G401.6 (cell line): ENCODE results near the gene ATP9A.
"Not testable (repeated sequence)": the region's sequence is repeated elsewhere in the genome, so short reads cannot be mapped to it uniquely, and the experiment has no call there.

Experiments used
- FAIRE-seq: peaks from 2 replicates; lab custom pipeline; 2012; peaks lifted over from hg19 to GRCh38; lab: Jason Lieb, UNC

ATP9A gene

GRCh38 chr20:51796340-51796739 lies 28.1 kb upstream of the ATP9A start:
- no peak for FAIRE-seq

- FAIRE-seq = no peak
Measured at GRCh38 chr20:51792960-51793359, 24.8 kb upstream of the ATP9A start.

DNA sequence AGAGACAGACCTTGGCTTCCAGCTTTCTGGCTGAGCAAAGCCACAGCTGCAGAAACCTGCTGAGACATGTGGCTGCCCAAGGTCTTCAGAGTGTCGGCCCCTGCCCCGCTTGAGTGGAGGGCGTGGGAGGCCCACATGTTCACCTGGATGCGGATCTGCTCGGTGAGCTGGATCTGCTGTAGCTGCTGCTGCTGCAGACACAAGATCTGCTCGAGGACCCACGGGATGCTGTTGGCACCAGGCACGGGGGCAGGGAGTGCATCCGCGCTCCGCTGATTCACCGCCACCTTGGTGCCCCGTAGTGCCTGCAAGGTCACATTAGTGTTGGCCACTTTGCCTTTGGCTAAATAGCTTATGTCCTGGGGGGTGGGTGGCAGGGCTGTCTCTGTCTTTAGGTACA lies 23.4 kb upstream of the ATP9A start:
- no peak for FAIRE-seq

DNA sequence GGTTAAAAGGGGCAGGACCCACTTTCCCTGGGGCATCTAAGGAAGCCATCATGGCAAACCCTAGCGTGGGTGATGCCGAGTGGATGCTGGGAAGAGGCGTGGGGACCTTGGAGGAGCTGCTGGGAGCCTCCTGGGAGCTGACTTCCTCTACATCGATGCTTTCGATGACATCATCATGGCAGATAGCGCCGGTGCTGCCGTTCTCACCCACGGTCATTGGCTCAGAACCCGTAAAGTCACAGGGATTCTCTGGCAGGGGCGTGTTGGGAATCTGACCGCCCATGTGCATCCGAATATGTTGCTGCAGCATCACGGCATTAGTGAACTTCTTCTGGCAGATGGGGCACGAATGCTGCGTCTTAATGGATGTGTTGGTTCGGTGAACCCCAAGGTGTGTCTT lies 22.1 kb upstream of the ATP9A start:
- no peak for FAIRE-seq

DNA sequence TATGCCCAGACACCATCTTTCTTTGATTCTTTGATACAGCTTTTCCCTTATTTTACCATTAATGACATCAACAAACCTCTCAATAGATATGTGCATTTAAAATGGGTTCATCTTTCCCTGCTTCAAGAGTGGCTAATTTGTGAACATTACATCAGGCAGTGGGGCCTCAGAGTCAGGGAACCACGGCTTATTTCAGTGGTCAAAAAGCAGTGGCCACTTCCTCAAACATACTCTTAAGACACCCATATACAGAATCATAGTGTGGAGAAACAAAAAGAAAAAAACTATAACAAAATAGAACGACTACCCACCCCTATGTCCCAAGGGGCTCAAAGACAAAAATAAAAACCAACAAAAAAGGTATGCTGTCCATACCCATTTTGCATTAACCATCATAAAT lies 21.2 kb upstream of the ATP9A start:
- FAIRE-seq = no peak

- no peak for FAIRE-seq
Measured at GRCh38 chr20:51788822-51789221, 20.6 kb upstream of the ATP9A start.

GRCh38 chr20:51784299-51784698 lies 16.1 kb upstream of the ATP9A start:
- FAIRE-seq = no peak

- FAIRE-seq = not testable (repeated sequence)
Measured at GRCh38 chr20:51778229-51778759, 10.1 kb upstream of the ATP9A start.

DNA sequence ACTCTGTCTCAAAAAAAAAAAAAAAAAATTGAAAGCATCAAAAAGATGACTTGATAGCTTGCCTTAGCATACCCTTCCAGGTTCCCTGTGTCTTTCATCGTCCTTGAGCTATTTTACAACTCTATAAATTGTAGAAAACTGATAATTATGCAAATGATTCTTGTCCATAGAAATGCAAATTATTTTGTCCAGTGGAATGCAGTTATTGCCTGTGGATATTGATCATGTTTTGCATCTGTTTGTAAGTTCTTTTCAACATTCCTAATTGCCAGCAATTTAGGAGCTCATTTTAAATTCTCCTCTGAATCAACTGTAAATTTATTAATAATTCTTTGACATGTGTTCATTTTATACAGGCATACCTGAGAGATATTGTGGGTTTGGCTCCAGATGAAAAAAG lies 7.1 kb upstream of the ATP9A start:
- FAIRE-seq = no peak

- no peak for FAIRE-seq
Measured at GRCh38 chr20:51772236-51772635, 4.0 kb upstream of the ATP9A start.

DNA sequence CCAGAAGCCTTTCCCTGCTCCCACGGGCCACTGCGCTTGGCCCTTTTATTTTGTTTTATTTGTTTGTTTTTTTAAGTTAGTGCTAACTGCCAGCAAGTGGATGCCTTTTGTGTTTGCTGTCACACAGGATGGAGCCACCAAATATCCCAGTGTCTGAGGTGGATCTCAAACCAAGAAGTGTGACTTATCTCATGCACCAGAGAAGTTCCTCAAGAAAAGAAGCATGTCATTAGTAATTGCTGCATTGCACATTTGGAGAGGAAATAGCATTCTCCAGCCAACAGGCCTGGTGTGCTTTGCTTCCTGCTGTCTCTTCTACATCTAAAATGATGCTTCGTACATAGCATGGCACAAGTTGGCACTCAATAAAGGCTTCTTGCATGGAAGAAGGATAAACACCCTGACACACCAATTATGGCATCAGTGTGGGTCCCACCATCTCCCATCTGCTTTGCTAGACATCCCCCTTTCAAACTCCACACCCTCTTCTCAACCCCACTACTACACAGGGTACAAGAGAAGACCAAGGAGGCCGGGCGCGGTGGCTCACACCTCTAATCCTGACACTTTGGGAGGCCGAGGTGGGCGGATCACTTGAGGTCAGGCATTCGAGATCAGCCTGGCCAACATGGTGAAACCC lies 1.9 kb upstream of the ATP9A start:
- FAIRE-seq = no peak

GRCh38 chr20:51768759-51769517 lies 748 bp upstream of the ATP9A start:
- FAIRE-seq = no peak

DNA sequence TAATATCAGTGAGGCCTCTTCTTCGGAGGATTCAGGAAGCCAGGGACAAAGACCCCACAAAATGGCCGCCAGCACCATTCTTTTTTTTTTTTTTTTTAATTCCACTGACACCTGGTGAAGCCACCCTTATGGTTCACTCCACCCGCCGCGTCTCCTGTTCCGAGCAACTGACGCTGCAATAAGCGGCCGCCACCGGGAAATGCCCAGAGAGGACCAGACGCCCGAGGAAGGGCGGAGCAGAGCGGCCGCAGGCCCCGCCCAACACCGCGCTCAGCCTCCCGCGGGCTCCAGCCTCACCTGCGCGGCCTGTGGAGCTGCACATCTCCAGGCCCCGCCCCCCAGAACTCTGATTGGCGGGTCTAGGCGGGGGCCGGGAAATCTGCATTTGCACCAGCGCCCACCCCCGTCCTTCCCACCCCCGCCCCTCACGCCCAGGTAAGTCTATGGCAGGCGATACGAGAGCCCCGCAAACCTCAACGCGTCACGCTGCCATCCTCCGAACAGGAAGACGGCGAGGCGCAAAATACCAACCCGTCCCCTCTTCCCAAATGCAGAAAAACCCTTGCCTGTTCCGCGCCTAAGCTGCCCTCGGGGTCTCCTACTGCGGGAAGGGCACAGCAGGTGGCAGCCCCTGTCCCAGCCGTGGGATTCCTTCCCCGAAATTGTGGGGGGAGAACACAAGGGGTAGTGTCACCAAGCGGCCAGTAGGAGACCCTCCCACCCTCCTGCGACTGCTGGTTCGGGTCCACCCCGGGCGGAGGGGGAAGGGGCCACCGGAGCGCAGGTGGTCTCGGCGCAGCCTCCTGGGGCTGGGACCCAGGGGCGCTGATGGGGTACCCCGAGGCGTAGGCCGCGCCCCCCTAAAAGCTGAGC lies 960 bp downstream of the ATP9A start:
- no peak for FAIRE-seq

- not testable (repeated sequence) for FAIRE-seq
Measured at GRCh38 chr20:51765381-51765780, 2.8 kb downstream of the ATP9A start.

- FAIRE-seq = no peak
Measured at GRCh38 chr20:51763965-51764602, 4.1 kb downstream of the ATP9A start.

- no peak for FAIRE-seq
Measured at GRCh38 chr20:51760905-51761546, 7.2 kb downstream of the ATP9A start.

DNA sequence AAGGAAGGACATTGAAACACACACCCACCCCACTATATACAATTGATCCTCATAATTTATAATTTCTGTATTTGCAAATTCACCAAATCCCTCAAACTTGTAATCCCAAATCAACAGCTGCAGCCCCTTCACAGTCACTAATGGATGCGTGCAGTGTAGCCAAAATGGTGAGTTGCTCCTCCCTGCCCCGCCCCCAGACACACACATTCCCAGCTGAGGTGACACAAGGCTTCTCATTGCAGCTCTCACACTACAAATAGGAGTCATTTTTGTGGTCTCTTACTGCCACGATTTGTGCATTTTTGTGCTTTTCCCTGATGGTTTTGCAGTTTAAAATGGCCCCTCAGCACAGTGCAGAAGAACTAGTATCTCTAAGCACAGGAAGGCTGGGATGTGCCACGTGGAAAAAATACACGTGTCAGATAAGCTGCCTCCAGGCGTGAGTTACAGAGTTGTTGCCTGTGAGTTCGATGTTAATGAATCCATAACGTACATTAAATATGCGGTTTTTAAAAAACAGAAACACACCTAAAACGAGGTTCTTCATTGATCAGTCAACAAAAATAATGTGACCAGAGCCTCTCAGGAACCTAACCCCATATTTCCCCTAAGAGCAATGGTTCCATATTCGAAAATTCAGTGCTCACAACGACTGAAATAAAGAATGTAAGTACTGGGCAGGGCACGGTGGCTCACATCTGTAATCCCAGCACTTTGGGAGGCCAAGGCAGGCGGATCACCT lies 8.2 kb downstream of the ATP9A start:
- FAIRE-seq = no peak

GRCh38 chr20:51758978-51759544 lies 9.1 kb downstream of the ATP9A start:
- FAIRE-seq = no peak

- no peak for FAIRE-seq
Measured at GRCh38 chr20:51757226-51757625, 11.0 kb downstream of the ATP9A start.

GRCh38 chr20:51756653-51757052 lies 11.5 kb downstream of the ATP9A start:
- no peak for FAIRE-seq

DNA sequence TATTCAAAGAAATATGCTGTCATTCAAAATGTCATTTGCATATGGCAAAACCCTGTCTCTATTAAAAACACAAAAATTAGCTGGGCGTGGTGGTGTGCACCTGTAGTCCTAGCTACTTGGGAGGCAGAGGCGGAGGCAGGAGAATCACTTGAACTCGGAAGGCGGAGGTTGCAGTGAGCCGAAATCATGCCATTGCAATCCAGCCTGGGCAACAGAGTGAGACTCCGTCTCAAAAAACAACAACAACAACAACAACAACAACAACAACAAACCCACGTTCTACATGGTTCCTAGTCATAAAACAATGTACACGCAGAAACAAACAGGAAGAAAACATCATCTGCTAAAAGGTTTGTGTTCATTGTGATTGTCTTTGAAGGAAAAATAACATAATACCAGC lies 15.0 kb downstream of the ATP9A start:
- not testable (repeated sequence) for FAIRE-seq
